Neural progenitor cell (in vitro differentiated cells): ENCODE data around the gene MCUB.

ENCODE experiments used
- EZH2 ChIP-seq: fragments of 200-600 bp; sonication (generic); IDR thresholded peaks from 2 replicates; pipeline ENCODE4 v1.6.1; 2017; ENCODE audit warnings: antibody characterized with exemption, mild to moderate bottlenecking, moderate library complexity
- TF ChIP-seq, protein P1 (sequence below): fragments of 200-600 bp; sonication (generic); IDR thresholded peaks from 2 replicates; pipeline ENCODE4 v1.5.1; 2017; ENCODE audit warnings: antibody characterized with exemption, mild to moderate bottlenecking

DNA sequence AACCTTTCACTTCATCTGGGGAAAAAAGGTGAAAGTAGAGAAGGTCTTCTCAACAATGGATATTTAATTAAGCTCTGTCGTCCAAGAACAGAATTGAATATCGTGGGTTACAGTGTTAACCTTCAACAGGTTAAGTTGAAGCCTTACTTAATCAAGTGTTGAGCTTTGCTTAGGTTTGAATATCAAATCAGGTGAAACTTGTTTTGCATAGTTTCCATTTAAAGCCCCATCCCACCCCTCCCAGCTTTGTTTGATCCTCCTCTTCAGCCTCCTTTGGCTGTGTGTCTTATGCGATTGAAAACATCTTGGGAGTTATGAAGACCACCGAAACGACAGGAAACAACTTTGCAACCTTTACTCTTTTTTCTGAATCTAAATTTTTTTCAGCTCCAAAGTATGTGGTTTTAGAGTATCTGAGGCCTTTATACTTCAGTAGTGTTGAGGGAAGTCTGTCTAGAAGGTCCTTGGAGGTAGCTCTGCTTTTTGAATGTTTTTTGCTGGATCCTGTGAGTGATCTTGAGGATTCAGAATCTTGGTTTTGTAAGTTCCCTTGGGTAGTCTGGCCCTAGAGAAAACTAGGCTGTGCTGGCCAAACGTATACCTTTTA is 39.1 kb downstream of the MCUB start:
- TF ChIP-seq, protein P1, sequence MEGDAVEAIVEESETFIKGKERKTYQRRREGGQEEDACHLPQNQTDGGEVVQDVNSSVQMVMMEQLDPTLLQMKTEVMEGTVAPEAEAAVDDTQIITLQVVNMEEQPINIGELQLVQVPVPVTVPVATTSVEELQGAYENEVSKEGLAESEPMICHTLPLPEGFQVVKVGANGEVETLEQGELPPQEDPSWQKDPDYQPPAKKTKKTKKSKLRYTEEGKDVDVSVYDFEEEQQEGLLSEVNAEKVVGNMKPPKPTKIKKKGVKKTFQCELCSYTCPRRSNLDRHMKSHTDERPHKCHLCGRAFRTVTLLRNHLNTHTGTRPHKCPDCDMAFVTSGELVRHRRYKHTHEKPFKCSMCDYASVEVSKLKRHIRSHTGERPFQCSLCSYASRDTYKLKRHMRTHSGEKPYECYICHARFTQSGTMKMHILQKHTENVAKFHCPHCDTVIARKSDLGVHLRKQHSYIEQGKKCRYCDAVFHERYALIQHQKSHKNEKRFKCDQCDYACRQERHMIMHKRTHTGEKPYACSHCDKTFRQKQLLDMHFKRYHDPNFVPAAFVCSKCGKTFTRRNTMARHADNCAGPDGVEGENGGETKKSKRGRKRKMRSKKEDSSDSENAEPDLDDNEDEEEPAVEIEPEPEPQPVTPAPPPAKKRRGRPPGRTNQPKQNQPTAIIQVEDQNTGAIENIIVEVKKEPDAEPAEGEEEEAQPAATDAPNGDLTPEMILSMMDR = no peak
- TF ChIP-seq EZH2 = no peak
